Measurements from ENCODE around the gene FAS.

FAS gene

DNA sequence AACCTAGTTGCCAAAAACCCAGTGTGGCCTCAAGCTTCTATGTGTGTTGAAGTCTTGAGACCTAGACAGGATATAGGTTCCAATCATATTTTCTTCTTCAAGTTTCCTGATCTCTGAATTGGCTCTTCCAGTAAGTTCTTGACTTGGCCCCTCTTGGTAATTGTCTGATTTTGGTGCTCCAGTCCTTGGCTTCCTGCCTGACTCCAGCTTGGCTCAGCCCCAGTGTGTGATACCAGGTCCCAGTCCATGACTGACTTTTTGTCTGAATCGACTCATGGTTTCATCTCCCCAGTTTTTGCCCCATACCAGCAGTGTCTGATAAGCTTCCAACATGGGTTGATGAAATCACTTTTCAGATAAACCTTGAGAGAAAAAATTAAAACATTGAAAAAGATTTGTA, 72.3 kb downstream of the FAS start:
- no peaks in the 10 kb centered on the region for H3K36me3 Mint-ChIP-seq
- DNase-seq (no peak), ATAC-seq (replicated peaks) (no peak)
- H3K4me1 Mint-ChIP-seq: no peaks in the 10 kb centered on the region
- H3K9me3 Mint-ChIP-seq: no peaks in the 10 kb centered on the region
- peaks cover 0 to 6% of the 10 kb centered on the region in 2 donors for H3K27me3 Mint-ChIP-seq
- no peak overlapping the region for H3K27ac Mint-ChIP-seq
- no peak overlapping the region for H3K4me3 Mint-ChIP-seq

- no peak for DNase-seq
- Mint-ChIP-seq H3K9me3 (no peaks in the 10 kb centered on the region), H3K4me3 (no peak overlapping the region), H3K4me1 (no peaks in the 10 kb centered on the region), H3K27ac (no peak overlapping the region), H3K27me3 (peaks cover 0 to 6% of the 10 kb centered on the region in 2 donors), H3K36me3 (no peaks in the 10 kb centered on the region)
- no peak for ATAC-seq (replicated peaks)
Observed at GRCh38 chr10:89063465-89063864, 72.9 kb downstream of the FAS start.

GRCh38 chr10:89064748-89065147, 74.2 kb downstream of the FAS start:
- no peaks in the 10 kb centered on the region for H3K36me3 Mint-ChIP-seq

More at GRCh38 chr10:89064748-89065147, 74.2 kb downstream of the FAS start:
- Mint-ChIP-seq H3K27me3 (peaks cover 0 to 6% of the 10 kb centered on the region in 2 donors), H3K27ac (no peak overlapping the region), H3K9me3 (no peaks in the 10 kb centered on the region), H3K4me1 (no peaks in the 10 kb centered on the region), H3K4me3 (no peak overlapping the region)
- no peak for ATAC-seq (replicated peaks)
- no peak for DNase-seq

Data from stimulated activated naive B cell treated with anti-CD40 and anti-IgM and Interleukin-4, amounts not matched to agents 10 μg/mL and 1 μg/mL and 100 μg/mL, for 72 hours (primary cell).